Neuronal stem cell (in vitro differentiated cells): Measurements from ENCODE around the gene KCNN3.

Experiments
- DNase-seq: peaks from one replicate; pipeline ENCODE4 v3.0.0-alpha.2; 2013; ENCODE audit warnings: low spot score
- H2AFZ ChIP-seq: one replicate; pipeline ENCODE4 v1.6.1; 2013; ENCODE audit warnings: mild to moderate bottlenecking, low read length, inconsistent platforms
- H2AK5ac ChIP-seq: 2 replicates; pipeline ENCODE4 v1.6.1; 2013; ENCODE audit warnings: low read depth, mild to moderate bottlenecking, inconsistent platforms, low read length, moderate library complexity, mixed read lengths
- H2BK120ac ChIP-seq: 2 replicates; pipeline ENCODE4 v1.6.1; 2013; ENCODE audit warnings: low read depth, mild to moderate bottlenecking, inconsistent platforms, low read length, moderate library complexity, mixed read lengths
- H2BK12ac ChIP-seq: one replicate; pipeline ENCODE4 v1.6.1; 2013; ENCODE audit warnings: low read length, inconsistent platforms
- H2BK15ac ChIP-seq: 2 replicates; pipeline ENCODE4 v1.6.1; 2013; ENCODE audit warnings: mild to moderate bottlenecking, low read length, inconsistent platforms, mixed read lengths
- H2BK5ac ChIP-seq: one replicate; pipeline ENCODE4 v1.6.1; 2013; ENCODE audit warnings: inconsistent platforms, mild to moderate bottlenecking, low read length, moderate library complexity
- H3K14ac ChIP-seq: one replicate; pipeline ENCODE4 v1.6.1; 2013; ENCODE audit warnings: low read length, inconsistent platforms
- H3K18ac ChIP-seq: 2 replicates; pipeline ENCODE4 v1.6.1; 2013; ENCODE audit warnings: low read length, inconsistent platforms
- H3K23ac ChIP-seq: 2 replicates; pipeline ENCODE4 v1.6.1; 2013; ENCODE audit warnings: low read depth, mild to moderate bottlenecking, mixed read lengths, low read length, inconsistent platforms; ENCODE audit not compliant: poor library complexity
- H3K27ac ChIP-seq: replicated peaks from 3 replicates; pipeline ENCODE4 v1.5.1; 2013; ENCODE audit warnings: low read length, inconsistent platforms
- H3K27me3 ChIP-seq, 3 experiments: 2 replicates each; pipeline ENCODE4 v1.6.1; 2013; ENCODE audit warnings: low read length in 3 of 3, mild to moderate bottlenecking in 2 of 3, inconsistent platforms in 1 of 3, low read depth in 1 of 3, mixed read lengths in 1 of 3, moderate library complexity in 1 of 3; ENCODE audit not compliant: control insufficient read depth in 3 of 3, insufficient read depth in 3 of 3
- H3K36me3 ChIP-seq, 2 donors: replicated peaks in 1 of 2; 2 replicates each; pipeline ENCODE4 v1.6.1; 2013; ENCODE audit warnings: low read length in 2 of 2; ENCODE audit not compliant: control insufficient read depth in 2 of 2, insufficient read depth in 2 of 2
- H3K4ac ChIP-seq: 2 replicates; pipeline ENCODE4 v1.6.1; 2013; ENCODE audit warnings: inconsistent platforms, mild to moderate bottlenecking, low read length, moderate library complexity
- H3K4me1 ChIP-seq, 2 donors: 1 replicate in 1 of 2; 2 replicates in 1 of 2; pipeline ENCODE4 v1.6.1; 2013; ENCODE audit warnings: low read length in 2 of 2, low read depth in 1 of 2; ENCODE audit not compliant: control insufficient read depth in 2 of 2, insufficient read depth in 1 of 2
- H3K4me2 ChIP-seq: one replicate; pipeline ENCODE4 v1.6.1; 2013; ENCODE audit warnings: mild to moderate bottlenecking, low read length, inconsistent platforms; ENCODE audit not compliant: insufficient read depth, poor library complexity, severe bottlenecking
- H3K4me3 ChIP-seq, 2 donors: 2 replicates each; pipeline ENCODE4 v1.5.1; 2013; ENCODE audit warnings: low read length in 2 of 2, mild to moderate bottlenecking in 2 of 2, inconsistent platforms in 1 of 2, moderate library complexity in 1 of 2
- H3K79me1 ChIP-seq: one replicate; pipeline ENCODE4 v1.6.1; 2013; ENCODE audit warnings: low read depth, mild to moderate bottlenecking, inconsistent platforms, low read length, moderate library complexity
- H3K9ac ChIP-seq: one replicate; pipeline ENCODE4 v1.6.1; 2013; ENCODE audit warnings: mild to moderate bottlenecking, low read depth, low read length, inconsistent platforms; ENCODE audit not compliant: poor library complexity
- H3K9me3 ChIP-seq, 2 donors: replicated peaks in 1 of 2; 2 replicates each; pipeline versions ENCODE3 to v1.6.1; 2013; ENCODE audit warnings: low read length in 2 of 2, mild to moderate bottlenecking in 2 of 2, inconsistent platforms in 1 of 2, low read depth in 1 of 2, mixed read lengths in 1 of 2, moderate library complexity in 1 of 2; ENCODE audit not compliant: control insufficient read depth in 2 of 2, insufficient read depth in 1 of 2
- H4K8ac ChIP-seq: one replicate; pipeline ENCODE4 v1.6.1; 2013; ENCODE audit warnings: low read depth, mild to moderate bottlenecking, inconsistent platforms, low read length, moderate library complexity
- H4K91ac ChIP-seq: one replicate; pipeline ENCODE4 v1.6.1; 2013; ENCODE audit warnings: low read length, low read depth, mild to moderate bottlenecking, inconsistent platforms; ENCODE audit not compliant: poor library complexity
- WGBS, 2 donors: extraction: QIAGEN DNeasy Blood & Tissue Kit; methylation state at CpG; one replicate each; pipeline ENCODE4 v1.1.7; 2013; ENCODE audit warnings: missing lambda C conversion rate in 2 of 2, mixed read lengths in 1 of 2; ENCODE audit not compliant: insufficient read length in 2 of 2, insufficient replicate concordance in 1 of 2; ENCODE audit errors: extremely low coverage in 2 of 2; 5-methylcytosine and 5-hydroxymethylcytosine counted together

The KCNN3 gene

DNA sequence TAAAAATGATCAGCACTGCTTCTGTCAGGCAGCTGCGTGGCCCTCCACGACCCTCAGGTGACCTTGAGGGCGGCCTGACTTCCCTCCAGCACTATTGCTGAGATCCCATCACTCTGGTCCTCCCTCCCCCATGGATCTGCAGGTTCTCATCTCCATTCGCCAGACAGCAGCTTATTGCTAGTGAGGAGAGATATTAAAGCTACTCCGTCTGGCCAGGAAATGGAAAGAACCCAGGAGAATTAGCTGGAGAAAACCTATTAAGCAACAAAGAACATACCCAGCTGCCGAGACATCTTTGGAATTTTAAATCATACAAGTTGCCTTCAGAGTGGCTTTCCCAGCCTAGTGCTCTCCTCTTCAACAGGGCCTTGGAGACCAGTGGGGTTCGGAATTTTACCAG, 25.7 kb upstream of the KCNN3 start:
- H2BK12ac ChIP-seq = no peak overlapping the region
- no peak overlapping the region for H3K18ac ChIP-seq
- no peak overlapping the region for H3K4ac ChIP-seq
- no peaks in the 10 kb centered on the region for H3K27me3 ChIP-seq
- DNase-seq = no peak
- H3K79me1 ChIP-seq = no peaks in the 10 kb centered on the region
- no peak overlapping the region for H3K4me3 ChIP-seq
- no peak overlapping the region for H3K23ac ChIP-seq
- H3K36me3 ChIP-seq = no peaks in the 10 kb centered on the region
- peaks cover 8 to 12% of the 10 kb centered on the region in 2 donors for H3K4me1 ChIP-seq
- no peak overlapping the region for H4K91ac ChIP-seq
- no peak overlapping the region for H2BK120ac ChIP-seq
- H2AK5ac ChIP-seq = no peak overlapping the region
- no peak overlapping the region for H2BK5ac ChIP-seq
- H3K9ac ChIP-seq = no peak overlapping the region
- no peak overlapping the region for H3K14ac ChIP-seq
- H2AFZ ChIP-seq = no peak overlapping the region
- H3K4me2 ChIP-seq = no peak overlapping the region
- H3K9me3 ChIP-seq = no peaks in the 10 kb centered on the region
- no CpG with 5 or more reads among the region's 7 CpGs for WGBS, 2 donors
- H2BK15ac ChIP-seq = no peak overlapping the region
- no peak overlapping the region for H3K27ac ChIP-seq
- no peak overlapping the region for H4K8ac ChIP-seq

- Histone ChIP-seq H3K4me2 (no peak overlapping the region), H3K9me3 (no peaks in the 10 kb centered on the region), H3K23ac (no peak overlapping the region), H2AK5ac (no peak overlapping the region), H2BK120ac (no peak overlapping the region), H3K27ac (no peak overlapping the region), H2BK12ac (no peak overlapping the region), H2BK15ac (no peak overlapping the region), H3K79me1 (no peaks in the 10 kb centered on the region), H2AFZ (no peak overlapping the region), H3K4me1 (peaks cover 0 to 5% of the 10 kb centered on the region in 2 donors), H3K9ac (no peak overlapping the region), H3K4ac (no peak overlapping the region), H3K27me3 (no peaks in the 10 kb centered on the region), H4K8ac (no peak overlapping the region), H3K18ac (no peak overlapping the region), H3K36me3 (no peaks in the 10 kb centered on the region), H4K91ac (no peak overlapping the region), H3K14ac (no peak overlapping the region), H3K4me3 (no peak overlapping the region), H2BK5ac (no peak overlapping the region)
- DNase-seq = no peak
- no CpG with 5 or more reads among the region's 1 CpG for WGBS, 2 donors
Observed at GRCh38 chr1:154891452-154891851, 21.4 kb upstream of the KCNN3 start.

DNA sequence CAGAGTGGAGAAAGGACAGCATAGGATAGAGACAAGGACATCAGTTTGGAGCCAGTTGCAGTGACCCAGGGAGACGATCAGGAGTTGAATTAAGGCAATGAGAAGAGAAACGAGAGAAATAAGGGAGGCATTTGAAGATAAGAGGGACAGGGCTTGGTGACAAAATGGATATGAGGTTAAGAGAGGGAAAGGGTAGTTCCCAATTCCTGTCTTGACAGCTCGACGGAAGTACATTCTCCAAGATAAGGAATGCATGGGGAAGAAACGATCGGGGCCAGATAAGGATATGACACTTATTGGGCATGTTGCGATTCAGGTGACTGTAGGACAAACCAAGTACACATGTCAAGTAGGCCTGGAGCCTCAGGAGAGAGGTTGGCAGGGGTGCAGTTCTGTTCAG, 18.7 kb upstream of the KCNN3 start:
- Histone ChIP-seq H4K8ac (no peak overlapping the region), H3K36me3 (no peaks in the 10 kb centered on the region), H3K27me3 (no peaks in the 10 kb centered on the region), H3K4me3 (no peak overlapping the region), H3K4ac (no peak overlapping the region), H3K14ac (no peak overlapping the region), H2BK15ac (no peak overlapping the region), H2BK5ac (no peak overlapping the region), H3K23ac (no peak overlapping the region), H3K27ac (no peak overlapping the region), H2AFZ (no peak overlapping the region), H4K91ac (no peak overlapping the region), H3K9ac (no peak overlapping the region), H3K18ac (no peak overlapping the region), H2BK12ac (no peak overlapping the region), H3K4me1 (peaks cover 0 to 17% of the 10 kb centered on the region in 2 donors), H2AK5ac (no peak overlapping the region), H3K9me3 (no peaks in the 10 kb centered on the region), H3K79me1 (no peaks in the 10 kb centered on the region), H2BK120ac (no peak overlapping the region), H3K4me2 (no peak overlapping the region)
- no peak for DNase-seq
- WGBS, 2 donors = no CpG with 5 or more reads among the region's 7 CpGs

GRCh38 chr1:154886281-154887015, 16.4 kb upstream of the KCNN3 start:
- Histone ChIP-seq H2AK5ac (no peak overlapping the region), H2BK12ac (no peak overlapping the region), H3K14ac (no peak overlapping the region), H3K79me1 (no peaks in the 10 kb centered on the region), H3K4ac (no peak overlapping the region), H3K4me3 (no peak overlapping the region), H3K4me1 (peaks cover 3 to 17% of the 10 kb centered on the region in 2 donors), H3K9me3 (no peaks in the 10 kb centered on the region), H2BK120ac (no peak overlapping the region), H3K27ac (no peak overlapping the region), H2BK15ac (no peak overlapping the region), H3K4me2 (no peak overlapping the region), H4K91ac (no peak overlapping the region), H3K18ac (no peak overlapping the region), H2AFZ (no peak overlapping the region), H3K23ac (no peak overlapping the region), H3K9ac (no peak overlapping the region), H3K27me3 (peaks cover 0 to 5% (median 0%) of the 10 kb centered on the region in 3 experiments), H3K36me3 (no peaks in the 10 kb centered on the region), H4K8ac (no peak overlapping the region), H2BK5ac (no peak overlapping the region)
- WGBS, 2 donors = no CpG with 5 or more reads among the region's 5 CpGs
- DNase-seq = no peak
